Right atrium auricular region (tissue), 2 donors: ENCODE data around the gene MISP3. TPM values are rescaled to one million over a fixed set of nuclear protein-coding genes. Genes with fewer than 3 reads are reported as not detected.

Experiments
- DNase-seq: peaks from one replicate; pipeline ENCODE4 v3.0.0-alpha.2; 2019; ENCODE audit warnings: low spot score
- H3K27ac ChIP-seq, 2 donors: fragments of 200-600 bp; sonication (generic); 1 replicate in 1 of 2; 2 replicates in 1 of 2; pipeline ENCODE4 v1.5.1; 2016 to 2019
- H3K27me3 ChIP-seq, 2 donors: fragments of 200-600 bp; sonication (generic); one replicate each; pipeline versions ENCODE4 v1.5.1 to v1.6.0; 2017 to 2019
- H3K36me3 ChIP-seq: fragments of 200-600 bp; sonication (generic); one replicate; pipeline ENCODE4 v1.5.1; 2016
- H3K4me1 ChIP-seq, 2 donors: fragments of 200-600 bp; sonication (generic); one replicate each; pipeline versions ENCODE4 v1.5.1 to v1.6.0; 2017 to 2019
- H3K4me3 ChIP-seq, 2 donors: fragments of 200-600 bp; sonication (generic); 1 replicate in 1 of 2; 2 replicates in 1 of 2; pipeline ENCODE4 v1.5.1; 2017 to 2019; ENCODE audit warnings: mild to moderate bottlenecking in 1 of 2, moderate library complexity in 1 of 2
- H3K9me3 ChIP-seq, 2 donors: fragments of 200-600 bp; sonication (generic); one replicate each; pipeline ENCODE4 v1.5.1; 2019
- total RNA-seq, 2 donors: library from RNA; depleted of rRNA; stranded (reverse); fragments of >200 nt; gene quantifications; one replicate each; pipeline ENCODE4 v1.1.0, GENCODE V29; 2016
- TF ChIP-seq, protein P1 (sequence below), 2 donors: fragments of 200-600 bp; sonication (generic); IDR thresholded peaks; one replicate each; pipeline ENCODE4 v1.5.1; 2019; ENCODE audit warnings: antibody characterized with exemption in 2 of 2

MISP3 gene
- total RNA-seq, 2 donors from 2014 or later, result 8.7 to 12.1 TPM

DNA sequence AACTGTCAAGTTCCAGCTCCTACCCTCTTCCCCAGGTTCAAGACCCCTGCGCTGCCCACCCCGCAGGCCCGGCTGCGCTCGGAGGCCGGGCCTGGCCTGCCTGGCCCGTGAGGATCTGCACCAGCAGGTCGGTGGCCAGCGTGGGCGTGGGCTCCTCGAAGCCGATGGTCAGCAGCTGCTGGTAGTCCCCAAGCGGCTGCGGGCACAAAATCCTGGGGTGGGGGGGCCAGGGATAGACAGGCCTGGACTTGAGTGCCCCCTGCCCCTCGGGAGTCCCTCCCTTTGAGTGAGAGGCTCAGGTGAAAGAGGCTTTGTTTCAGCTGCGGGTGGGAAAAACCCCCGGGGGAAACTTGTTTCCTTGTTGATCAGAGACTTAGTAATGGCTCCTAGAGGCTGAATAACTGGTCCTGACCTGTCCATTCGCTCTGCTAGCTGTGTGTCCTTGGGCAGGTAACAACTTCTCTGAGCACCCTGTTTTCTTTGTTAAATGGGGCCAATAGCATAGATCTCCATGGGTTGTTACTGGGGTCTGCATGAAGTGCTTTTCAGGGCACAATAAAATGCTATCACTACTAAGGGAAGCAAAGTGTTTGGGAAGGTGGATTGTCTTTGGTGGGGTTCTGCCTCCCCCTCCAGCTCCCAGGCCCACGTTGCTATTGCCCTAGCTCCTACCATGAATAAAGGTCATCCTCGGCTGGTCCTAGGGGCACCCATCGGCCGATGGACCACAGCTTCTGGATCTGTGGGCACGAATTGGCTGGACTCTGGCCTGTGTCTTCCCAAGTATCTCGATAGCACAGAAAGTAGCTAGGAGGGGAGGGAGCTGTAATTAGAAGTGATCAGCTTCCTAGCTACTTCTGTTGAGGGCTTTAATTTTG lies 9.4 kb downstream of the MISP3 start:
- TF ChIP-seq, protein P1, sequence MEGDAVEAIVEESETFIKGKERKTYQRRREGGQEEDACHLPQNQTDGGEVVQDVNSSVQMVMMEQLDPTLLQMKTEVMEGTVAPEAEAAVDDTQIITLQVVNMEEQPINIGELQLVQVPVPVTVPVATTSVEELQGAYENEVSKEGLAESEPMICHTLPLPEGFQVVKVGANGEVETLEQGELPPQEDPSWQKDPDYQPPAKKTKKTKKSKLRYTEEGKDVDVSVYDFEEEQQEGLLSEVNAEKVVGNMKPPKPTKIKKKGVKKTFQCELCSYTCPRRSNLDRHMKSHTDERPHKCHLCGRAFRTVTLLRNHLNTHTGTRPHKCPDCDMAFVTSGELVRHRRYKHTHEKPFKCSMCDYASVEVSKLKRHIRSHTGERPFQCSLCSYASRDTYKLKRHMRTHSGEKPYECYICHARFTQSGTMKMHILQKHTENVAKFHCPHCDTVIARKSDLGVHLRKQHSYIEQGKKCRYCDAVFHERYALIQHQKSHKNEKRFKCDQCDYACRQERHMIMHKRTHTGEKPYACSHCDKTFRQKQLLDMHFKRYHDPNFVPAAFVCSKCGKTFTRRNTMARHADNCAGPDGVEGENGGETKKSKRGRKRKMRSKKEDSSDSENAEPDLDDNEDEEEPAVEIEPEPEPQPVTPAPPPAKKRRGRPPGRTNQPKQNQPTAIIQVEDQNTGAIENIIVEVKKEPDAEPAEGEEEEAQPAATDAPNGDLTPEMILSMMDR (IDR thresholded peaks at IDR 0.05), result no peak
- H3K27ac ChIP-seq, result peak overlapping the region; percentile 88 to 95
- H3K4me3 ChIP-seq, result peak overlapping the region; percentile 67 to 72
- DNase-seq, result peak; percentile 61
- no peaks in the 10 kb centered on the region for H3K9me3 ChIP-seq
- peaks cover 0 to 19% of the 10 kb centered on the region in 2 donors for H3K4me1 ChIP-seq
- no peaks in the 10 kb centered on the region for H3K36me3 ChIP-seq
- no peaks in the 10 kb centered on the region for H3K27me3 ChIP-seq

DNA sequence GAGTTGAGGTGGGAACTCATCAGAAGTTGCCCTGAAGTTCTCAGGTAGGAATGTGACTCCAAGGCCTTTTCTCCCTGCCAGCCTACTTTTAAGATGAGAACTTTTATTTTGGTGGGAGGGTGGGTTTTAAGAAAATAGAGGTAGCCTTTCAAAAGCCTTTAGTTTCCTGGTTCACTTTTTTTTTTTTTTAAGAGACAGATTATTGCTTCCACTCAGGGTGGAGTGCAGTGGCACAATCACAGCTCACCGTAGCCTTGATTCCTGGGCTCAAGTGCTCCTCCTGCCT lies 10.0 kb downstream of the MISP3 start:
- peaks cover 0 to 19% of the 10 kb centered on the region in 2 donors for H3K4me1 ChIP-seq
- DNase-seq, result no peak
- TF ChIP-seq, protein P1 (IDR thresholded peaks at IDR 0.05), result no peak
- H3K27ac ChIP-seq, result no peak overlapping the region
- no peaks in the 10 kb centered on the region for H3K36me3 ChIP-seq
- H3K9me3 ChIP-seq, result no peaks in the 10 kb centered on the region
- H3K27me3 ChIP-seq, result no peaks in the 10 kb centered on the region
- peak overlapping the region in 1 of 2 donors; percentile 67 for H3K4me3 ChIP-seq

DNA sequence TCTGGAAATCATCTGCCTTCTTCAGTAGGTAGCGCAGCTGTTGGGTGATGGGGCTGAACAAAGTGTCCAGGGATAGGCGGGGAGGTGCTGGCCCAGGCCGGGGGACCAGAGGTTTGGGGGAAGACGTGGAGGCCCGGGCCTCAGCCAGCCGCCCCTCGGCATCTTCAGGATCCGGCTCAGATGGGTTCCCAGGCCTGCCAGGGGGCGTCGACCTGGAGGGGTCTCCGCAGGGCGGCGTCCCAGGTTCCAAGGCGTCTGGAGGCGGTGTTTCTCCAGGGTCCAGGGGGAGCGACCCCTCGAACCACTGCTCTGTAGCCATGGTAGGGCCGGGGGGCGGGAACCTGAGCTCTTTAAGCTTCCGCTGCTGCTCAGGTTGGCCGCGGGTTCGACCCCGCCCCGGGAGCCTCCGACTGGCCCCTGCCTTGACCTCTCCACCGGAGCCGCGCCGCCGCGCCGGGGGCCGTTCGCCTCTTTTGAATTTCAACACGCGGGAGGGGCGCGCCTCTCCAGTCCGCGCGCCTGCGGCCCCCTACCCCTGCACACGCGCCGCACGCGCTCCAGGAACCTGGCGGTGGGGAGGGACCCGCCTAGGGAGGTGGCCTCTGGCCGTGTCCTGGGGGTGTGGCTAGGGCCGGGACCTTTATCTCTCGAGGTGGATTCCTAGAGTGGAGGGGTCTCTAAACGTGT lies 12.9 kb downstream of the MISP3 start, which contains the start of gene C19orf67:
C19orf67 (minus strand) TSS at position 475 of the 687 bp plus-strand sequence; CDS start at position 319, 156 bp downstream.
- no peak for DNase-seq
- H3K27ac ChIP-seq, result no peak within 1 kb of the TSS
- TF ChIP-seq, protein P1 (IDR thresholded peaks at IDR 0.05), result no peak

DNA sequence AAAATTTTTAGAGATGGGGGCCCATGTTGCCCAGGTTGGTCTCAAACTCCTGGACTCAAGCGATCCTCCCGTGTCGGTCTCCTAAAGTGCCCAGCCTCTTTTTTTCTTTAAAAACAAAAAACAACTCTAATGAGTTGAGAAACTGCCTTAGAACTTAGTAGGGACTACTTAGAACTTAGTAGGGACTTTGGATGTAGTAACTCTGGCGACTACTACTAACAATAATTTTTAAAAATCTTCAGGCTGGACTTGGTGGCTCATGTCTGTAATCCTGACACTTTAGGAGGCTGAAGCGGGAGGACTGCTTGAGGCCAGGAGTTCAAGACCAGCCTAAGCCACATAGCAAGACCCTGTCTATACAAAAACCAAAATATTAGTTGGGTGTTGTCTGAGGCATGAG lies 13.5 kb downstream of the MISP3 start:
- H3K27ac ChIP-seq, result no peak overlapping the region
- TF ChIP-seq, protein P1 (IDR thresholded peaks at IDR 0.05), result no peak
- no peak for DNase-seq
- no peaks in the 10 kb centered on the region for H3K9me3 ChIP-seq
- H3K4me1 ChIP-seq, result peaks cover 0 to 17% of the 10 kb centered on the region in 2 donors
- peaks cover 8% of the 10 kb centered on the region for H3K36me3 ChIP-seq
- no peaks in the 10 kb centered on the region for H3K27me3 ChIP-seq
- H3K4me3 ChIP-seq, result no peak overlapping the region

More for the DNA sequence above, 12.9 kb downstream of the MISP3 start, which contains the start of gene C19orf67:
- Histone ChIP-seq H3K36me3 (peaks cover 8% of the 10 kb centered on the region), H3K4me1 (peaks cover 0 to 22% of the 10 kb centered on the region in 2 donors), H3K9me3 (no peaks in the 10 kb centered on the region), H3K27me3 (no peaks in the 10 kb centered on the region), H3K4me3 (no peak within 1 kb of the TSS)

DNA sequence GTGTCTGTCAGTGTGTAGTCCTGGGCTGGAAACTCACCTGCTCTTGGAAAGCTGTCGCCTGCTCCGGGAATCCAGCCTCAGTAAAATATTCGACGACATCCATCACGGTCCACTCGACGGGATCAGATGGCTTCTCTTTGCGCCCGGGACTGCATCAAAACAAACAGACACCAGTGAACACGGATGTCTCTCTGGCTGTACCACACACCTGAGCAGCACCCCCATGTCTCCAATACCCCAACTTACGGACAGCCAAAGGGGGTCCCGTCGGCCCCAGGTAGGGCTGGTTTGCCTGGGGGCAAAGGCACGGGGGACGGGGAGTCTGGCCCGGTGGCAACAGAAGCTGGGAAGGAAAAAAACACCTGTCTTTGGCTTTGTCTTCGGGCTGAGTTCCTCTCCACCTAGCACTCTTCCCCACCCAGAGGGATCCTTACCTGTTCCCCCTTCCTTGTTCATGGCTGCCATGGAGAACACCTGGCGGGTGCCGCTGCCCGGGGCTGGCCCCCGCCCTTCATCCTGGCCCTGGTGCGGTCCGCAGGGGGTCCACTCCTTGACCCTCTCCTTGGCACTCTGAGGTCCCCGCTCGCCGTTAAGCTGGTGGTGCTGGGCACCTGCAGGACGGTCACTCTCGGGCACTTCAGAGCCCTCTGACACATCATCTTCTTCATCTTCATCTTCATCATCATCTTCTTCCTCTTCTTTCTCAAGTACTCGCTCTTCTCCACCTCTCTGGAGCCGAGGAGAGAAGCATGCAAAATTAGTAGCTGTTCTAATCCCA lies 16.2 kb downstream of the MISP3 start:
- peak overlapping the region; percentile 70 to 76 for H3K4me3 ChIP-seq
- peaks cover 0 to 15% of the 10 kb centered on the region in 2 donors for H3K4me1 ChIP-seq
- peaks cover 8% of the 10 kb centered on the region for H3K36me3 ChIP-seq
- TF ChIP-seq, protein P1 (IDR thresholded peaks at IDR 0.05), result no peak
- H3K27ac ChIP-seq, result peak overlapping the region in 1 of 2 donors; percentile 43
- no peaks in the 10 kb centered on the region for H3K27me3 ChIP-seq
- no peak for DNase-seq
- peaks cover 4 to 13% of the 10 kb centered on the region in 2 donors for H3K9me3 ChIP-seq
